Measurements from ENCODE around the gene CADPS. TPM values are rescaled to one million over a fixed set of nuclear protein-coding genes. Genes with fewer than 3 reads are reported as not detected.

Gene CADPS
- total and polyA plus RNA-seq, 5 donors from 2014 or later, result not detected

- no peaks in the 10 kb centered on the region for H3K9me3 ChIP-seq (ENCODE audit: control insufficient read depth in 2 of 2, low read length in 2 of 2)
- ATAC-seq (ENCODE audit: low read depth in 2 of 2) (no peak), DNase-seq (no peak)
- Mint-ChIP-seq H3K27me3 (no peaks in the 10 kb centered on the region), H3K4me3 (no peak overlapping the region), H3K36me3 (no peaks in the 10 kb centered on the region), H3K27ac (no peak overlapping the region), H3K4me1 (no peaks in the 10 kb centered on the region), H3K9me3 (peaks cover 0 to 5% (median under 1%) of the 10 kb centered on the region in 7 donors)
- no peak overlapping the region for H3K27ac ChIP-seq (ENCODE audit: insufficient read depth, low read length, poor library complexity, severe bottlenecking)
- H3K4me3 ChIP-seq (ENCODE audit: low read depth, low read length), result no peak overlapping the region
- H3K4me1 ChIP-seq (ENCODE audit: control insufficient read depth, insufficient read depth, low read length, poor library complexity, severe bottlenecking), result no peaks in the 10 kb centered on the region
- H3K36me3 ChIP-seq (ENCODE audit: control insufficient read depth, insufficient read depth, low read length), result no peaks in the 10 kb centered on the region
- H3K27me3 ChIP-seq (ENCODE audit: control insufficient read depth, insufficient read depth, low read length), result no peaks in the 10 kb centered on the region
These were observed 267.8 kb downstream of the CADPS start for GRCh38 chr3:62607287-62608029.

- H3K36me3 Mint-ChIP-seq, result no peaks in the 10 kb centered on the region
- Histone ChIP-seq H3K36me3 (ENCODE audit: control insufficient read depth, insufficient read depth, low read length) (no peaks in the 10 kb centered on the region), H3K27me3 (ENCODE audit: control insufficient read depth, insufficient read depth, low read length) (no peaks in the 10 kb centered on the region), H3K27ac (ENCODE audit: insufficient read depth, low read length, poor library complexity, severe bottlenecking) (no peak overlapping the region), H3K4me3 (ENCODE audit: low read depth, low read length) (no peak overlapping the region), H3K4me1 (ENCODE audit: control insufficient read depth, insufficient read depth, low read length, poor library complexity, severe bottlenecking) (no peaks in the 10 kb centered on the region), H3K9me3 (ENCODE audit: control insufficient read depth in 2 of 2, low read length in 2 of 2) (no peaks in the 10 kb centered on the region)
- no peak for DNase-seq
- H3K27me3 Mint-ChIP-seq, result no peaks in the 10 kb centered on the region
- H3K9me3 Mint-ChIP-seq, result peaks cover 0 to 3% (median 2%) of the 10 kb centered on the region in 7 donors
- no peak overlapping the region for H3K27ac Mint-ChIP-seq
- no peaks in the 10 kb centered on the region for H3K4me1 Mint-ChIP-seq
- H3K4me3 Mint-ChIP-seq, result no peak overlapping the region
- ATAC-seq (ENCODE audit: low read depth in 2 of 2), result no peak
These were observed 269.7 kb downstream of the CADPS start for GRCh38 chr3:62605413-62606068.

- ATAC-seq (ENCODE audit: low read depth in 2 of 2) (no peak), DNase-seq (no peak)
- no peaks in the 10 kb centered on the region for H3K27me3 Mint-ChIP-seq
These were observed 270.4 kb downstream of the CADPS start for GRCh38 chr3:62604751-62605351.

GRCh38 chr3:62604298-62604697 is 270.9 kb downstream of the CADPS start:
- Mint-ChIP-seq H3K4me1 (no peaks in the 10 kb centered on the region), H3K27me3 (no peaks in the 10 kb centered on the region), H3K36me3 (no peaks in the 10 kb centered on the region), H3K9me3 (peaks cover 0 to 3% (median 0%) of the 10 kb centered on the region in 7 donors), H3K4me3 (no peak overlapping the region), H3K27ac (no peak overlapping the region)
- Histone ChIP-seq H3K4me1 (ENCODE audit: control insufficient read depth, insufficient read depth, low read length, poor library complexity, severe bottlenecking) (no peaks in the 10 kb centered on the region), H3K9me3 (ENCODE audit: control insufficient read depth in 2 of 2, low read length in 2 of 2) (no peaks in the 10 kb centered on the region), H3K27ac (ENCODE audit: insufficient read depth, low read length, poor library complexity, severe bottlenecking) (no peak overlapping the region), H3K36me3 (ENCODE audit: control insufficient read depth, insufficient read depth, low read length) (no peaks in the 10 kb centered on the region), H3K4me3 (ENCODE audit: low read depth, low read length) (no peak overlapping the region), H3K27me3 (ENCODE audit: control insufficient read depth, insufficient read depth, low read length) (no peaks in the 10 kb centered on the region)
- DNase-seq (no peak), ATAC-seq (ENCODE audit: low read depth in 2 of 2) (no peak)

More at GRCh38 chr3:62604751-62605351, 270.4 kb downstream of the CADPS start:
- Mint-ChIP-seq H3K27ac (no peak overlapping the region), H3K36me3 (no peaks in the 10 kb centered on the region), H3K4me1 (no peaks in the 10 kb centered on the region), H3K4me3 (no peak overlapping the region), H3K9me3 (peaks cover 0 to 3% (median 0%) of the 10 kb centered on the region in 7 donors)
- Histone ChIP-seq H3K36me3 (ENCODE audit: control insufficient read depth, insufficient read depth, low read length) (no peaks in the 10 kb centered on the region), H3K4me1 (ENCODE audit: control insufficient read depth, insufficient read depth, low read length, poor library complexity, severe bottlenecking) (no peaks in the 10 kb centered on the region), H3K4me3 (ENCODE audit: low read depth, low read length) (no peak overlapping the region), H3K27me3 (ENCODE audit: control insufficient read depth, insufficient read depth, low read length) (no peaks in the 10 kb centered on the region), H3K27ac (ENCODE audit: insufficient read depth, low read length, poor library complexity, severe bottlenecking) (no peak overlapping the region), H3K9me3 (ENCODE audit: control insufficient read depth in 2 of 2, low read length in 2 of 2) (no peaks in the 10 kb centered on the region)

- H3K36me3 Mint-ChIP-seq, result no peaks in the 10 kb centered on the region
- Histone ChIP-seq H3K9me3 (ENCODE audit: control insufficient read depth in 2 of 2, low read length in 2 of 2) (no peaks in the 10 kb centered on the region), H3K4me3 (ENCODE audit: low read depth, low read length) (no peak overlapping the region), H3K4me1 (ENCODE audit: control insufficient read depth, insufficient read depth, low read length, poor library complexity, severe bottlenecking) (no peaks in the 10 kb centered on the region), H3K27me3 (ENCODE audit: control insufficient read depth, insufficient read depth, low read length) (no peaks in the 10 kb centered on the region), H3K36me3 (ENCODE audit: control insufficient read depth, insufficient read depth, low read length) (no peaks in the 10 kb centered on the region), H3K27ac (ENCODE audit: insufficient read depth, low read length, poor library complexity, severe bottlenecking) (no peak overlapping the region)
- no peaks in the 10 kb centered on the region for H3K27me3 Mint-ChIP-seq
- H3K27ac Mint-ChIP-seq, result no peak overlapping the region
- ATAC-seq (ENCODE audit: low read depth in 2 of 2), result no peak
- H3K9me3 Mint-ChIP-seq, result peaks cover 0 to 3% (median 0%) of the 10 kb centered on the region in 7 donors
- no peak for DNase-seq
- no peak overlapping the region for H3K4me3 Mint-ChIP-seq
- no peaks in the 10 kb centered on the region for H3K4me1 Mint-ChIP-seq
These were observed 272.2 kb downstream of the CADPS start for GRCh38 chr3:62602987-62603386.

GRCh38 chr3:62602129-62602770 is 273.0 kb downstream of the CADPS start:
- Mint-ChIP-seq H3K9me3 (peaks cover 0 to 3% (median 0%) of the 10 kb centered on the region in 7 donors), H3K4me3 (no peak overlapping the region), H3K27ac (no peak overlapping the region), H3K27me3 (no peaks in the 10 kb centered on the region), H3K36me3 (no peaks in the 10 kb centered on the region), H3K4me1 (no peaks in the 10 kb centered on the region)
- ATAC-seq (ENCODE audit: low read depth in 2 of 2), result no peak
- Histone ChIP-seq H3K9me3 (ENCODE audit: control insufficient read depth in 2 of 2, low read length in 2 of 2) (no peaks in the 10 kb centered on the region), H3K4me1 (ENCODE audit: control insufficient read depth, insufficient read depth, low read length, poor library complexity, severe bottlenecking) (no peaks in the 10 kb centered on the region), H3K27me3 (ENCODE audit: control insufficient read depth, insufficient read depth, low read length) (no peaks in the 10 kb centered on the region), H3K36me3 (ENCODE audit: control insufficient read depth, insufficient read depth, low read length) (no peaks in the 10 kb centered on the region), H3K4me3 (ENCODE audit: low read depth, low read length) (no peak overlapping the region), H3K27ac (ENCODE audit: insufficient read depth, low read length, poor library complexity, severe bottlenecking) (no peak overlapping the region)
- no peak for DNase-seq

GRCh38 chr3:62601238-62602070 is 273.8 kb downstream of the CADPS start:
- DNase-seq (no peak), ATAC-seq (ENCODE audit: low read depth in 2 of 2) (no peak)
- Histone ChIP-seq H3K4me3 (ENCODE audit: low read depth, low read length) (no peak overlapping the region), H3K27ac (ENCODE audit: insufficient read depth, low read length, poor library complexity, severe bottlenecking) (no peak overlapping the region), H3K9me3 (ENCODE audit: control insufficient read depth in 2 of 2, low read length in 2 of 2) (no peaks in the 10 kb centered on the region), H3K36me3 (ENCODE audit: control insufficient read depth, insufficient read depth, low read length) (no peaks in the 10 kb centered on the region), H3K4me1 (ENCODE audit: control insufficient read depth, insufficient read depth, low read length, poor library complexity, severe bottlenecking) (no peaks in the 10 kb centered on the region), H3K27me3 (ENCODE audit: control insufficient read depth, insufficient read depth, low read length) (no peaks in the 10 kb centered on the region)
- Mint-ChIP-seq H3K9me3 (peaks cover 0 to 3% (median 0%) of the 10 kb centered on the region in 7 donors), H3K27me3 (no peaks in the 10 kb centered on the region), H3K4me3 (no peak overlapping the region), H3K36me3 (no peaks in the 10 kb centered on the region), H3K4me1 (no peaks in the 10 kb centered on the region), H3K27ac (no peak overlapping the region)

All from CD4-positive, CD25-positive, alpha-beta regulatory T cell (primary cell).